HG03196 (cell line): ENCODE data around the gene S1PR3.
"Not testable (repeated sequence)": the region's sequence is repeated elsewhere in the genome, so short reads cannot be mapped to it uniquely, and the experiment has no call there.

Source experiments
- ATAC-seq: cut with Tn5 transposase; IDR thresholded peaks from one replicate; pipeline ENCODE4 v1.9.1; 2021; ENCODE audit not compliant: unreplicated experiment

S1PR3 gene

DNA sequence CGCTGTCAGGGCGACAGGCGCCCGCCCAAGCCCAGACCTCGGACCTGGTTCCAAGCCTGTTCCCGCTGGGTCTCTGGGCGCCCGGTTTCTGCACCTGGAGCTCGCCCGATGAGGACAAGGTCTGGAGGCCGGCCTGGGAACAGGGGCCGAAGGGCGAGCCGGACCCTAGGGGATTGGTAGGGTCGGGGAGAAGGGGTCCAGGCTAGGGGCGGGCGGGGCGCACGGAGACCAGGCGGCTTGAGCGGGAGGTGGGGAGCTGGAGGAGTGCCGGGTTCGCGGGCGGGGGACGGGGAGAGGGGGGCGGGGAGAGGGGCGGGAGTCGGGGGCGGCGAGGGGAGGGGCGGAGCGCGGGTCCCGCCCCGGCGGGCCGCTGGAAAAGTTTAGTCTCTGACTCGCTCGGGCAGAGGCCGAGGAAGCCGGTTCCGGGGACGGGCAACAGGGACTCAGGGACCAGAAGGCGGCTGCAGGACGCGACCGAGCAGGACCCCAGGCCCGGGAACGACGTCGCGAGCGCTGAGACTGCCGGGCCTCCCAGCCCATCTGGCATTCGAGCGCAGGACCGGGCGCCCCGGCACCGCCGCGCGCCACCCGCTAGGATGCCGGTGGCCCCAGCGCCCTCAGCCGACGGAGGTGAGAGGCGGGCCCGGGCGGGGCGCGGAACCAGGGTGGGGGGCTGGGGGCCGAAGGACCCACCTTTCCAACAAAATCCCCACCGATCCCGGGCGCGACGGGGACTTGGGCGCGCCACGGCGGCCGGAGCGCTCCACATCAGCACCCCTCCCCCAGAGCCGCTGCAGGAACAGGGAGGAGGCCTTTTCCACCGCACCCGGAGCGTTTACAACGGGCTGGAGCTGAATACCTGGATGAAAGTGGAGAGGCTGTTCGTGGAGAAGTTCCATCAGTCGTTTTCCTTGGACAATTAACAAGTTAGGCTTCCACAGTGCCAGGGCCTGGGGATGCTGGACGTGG, at the start of gene S1PR3:
S1PR3 (plus strand) TSS at position 403 of the 969 bp plus-strand sequence. CDS start 9,733 bp downstream, outside the sequence.
- ATAC-seq = no peak

- ATAC-seq = not testable (repeated sequence)
Observed at GRCh38 chr9:88941586-88941985, 49.7 kb upstream of the S1PR3 start.

DNA sequence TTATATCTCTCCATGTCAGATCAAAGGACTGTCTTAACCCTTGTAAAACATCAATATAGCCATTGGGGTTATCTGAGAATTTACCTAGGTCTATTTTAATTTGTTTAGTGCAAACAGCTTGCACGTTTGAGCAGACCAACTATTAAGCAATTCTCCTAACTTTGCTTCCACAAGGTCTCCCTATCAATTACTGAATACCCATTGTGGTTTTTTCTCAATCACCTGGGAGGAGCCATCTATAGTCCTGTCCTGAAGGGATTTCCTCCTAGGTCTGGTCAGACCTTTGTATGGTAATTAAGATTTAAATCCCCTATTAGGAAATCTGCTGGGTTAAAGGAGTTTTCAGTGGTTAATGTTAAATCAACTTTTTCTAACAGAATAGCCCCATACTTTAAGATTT, 48.9 kb upstream of the S1PR3 start:
- no peak for ATAC-seq

DNA sequence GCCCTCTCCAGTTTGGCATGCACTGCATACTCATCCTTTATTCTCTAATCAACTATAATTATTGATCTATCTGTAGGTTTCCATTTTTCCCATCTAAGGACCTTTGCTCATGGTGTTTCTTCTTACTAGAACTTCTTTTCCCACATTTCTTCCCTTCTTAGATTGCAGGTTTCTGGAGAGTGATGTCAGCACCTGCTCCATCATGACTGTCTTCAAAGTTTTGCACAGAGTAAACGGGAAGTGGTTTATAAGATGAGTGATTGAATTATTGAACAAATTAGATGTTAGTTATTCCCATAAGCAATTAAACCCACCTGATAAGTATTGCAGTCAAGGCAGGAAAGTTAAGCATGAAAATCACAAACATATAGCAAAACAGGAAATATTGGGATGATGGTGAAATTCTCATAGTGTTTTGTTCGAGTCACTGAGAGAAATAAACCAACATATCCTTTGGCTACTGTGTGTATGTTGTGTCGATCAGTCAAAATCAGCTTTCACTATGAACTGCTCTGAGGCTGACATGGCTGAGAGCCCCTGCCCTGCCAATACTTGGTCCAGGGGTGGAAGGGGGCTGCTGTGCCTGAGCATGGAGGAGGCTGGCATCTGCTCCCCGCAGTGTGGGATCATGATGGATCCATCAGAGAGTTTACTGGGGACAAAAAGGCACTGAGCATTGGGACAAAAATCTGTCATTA, 45.5 kb upstream of the S1PR3 start:
- ATAC-seq = no peak

DNA sequence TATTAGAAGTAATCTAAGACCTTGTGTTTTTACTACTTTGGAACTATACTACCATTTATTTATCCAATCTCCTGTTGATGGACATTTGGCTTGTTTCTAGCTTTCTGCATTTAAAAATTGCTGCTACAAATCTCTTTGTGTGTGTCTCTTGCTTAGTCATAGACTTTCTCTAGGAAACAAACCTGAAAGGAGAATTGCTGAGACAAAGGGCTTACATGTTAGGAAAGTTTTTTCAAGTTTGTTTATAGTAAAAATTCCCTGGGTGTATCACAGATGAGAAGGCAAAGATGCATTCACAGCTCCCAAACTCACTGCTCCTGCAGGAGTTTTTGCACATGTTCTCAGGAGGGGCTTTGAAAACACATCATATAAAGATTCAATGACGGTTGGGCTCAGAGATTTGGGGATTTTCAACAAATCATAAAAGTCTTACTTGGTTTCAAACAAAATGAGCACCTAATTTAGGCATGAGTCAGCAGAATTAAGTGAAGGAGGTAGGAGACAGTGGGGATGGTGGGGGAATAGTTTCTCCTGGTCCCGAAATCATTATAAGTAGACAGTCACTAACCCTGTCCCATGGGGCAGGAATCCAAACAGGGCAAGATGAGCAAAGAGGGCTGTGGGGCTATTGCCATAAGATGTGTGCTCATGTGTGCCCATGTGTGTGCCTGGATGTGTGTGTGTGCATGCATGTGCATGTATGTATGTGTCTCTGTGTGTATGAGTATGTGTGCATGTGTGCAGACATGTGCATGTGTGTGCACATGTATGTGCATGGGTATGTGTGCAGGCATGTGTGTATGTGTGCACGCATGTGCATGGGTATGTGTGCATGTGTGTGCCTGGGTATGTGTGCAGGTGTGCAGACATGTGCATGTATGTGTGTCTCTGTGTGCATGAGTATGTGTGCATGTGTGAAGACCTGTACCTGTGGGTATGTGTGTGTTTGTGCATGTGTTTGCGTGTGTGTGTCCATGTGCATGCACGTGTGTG, 43.4 kb upstream of the S1PR3 start:
- ATAC-seq = no peak

GRCh38 chr9:88949425-88949824, 41.8 kb upstream of the S1PR3 start:
- ATAC-seq = no peak

- ATAC-seq = no peak
Observed at GRCh38 chr9:88949961-88950340, 41.3 kb upstream of the S1PR3 start.

DNA sequence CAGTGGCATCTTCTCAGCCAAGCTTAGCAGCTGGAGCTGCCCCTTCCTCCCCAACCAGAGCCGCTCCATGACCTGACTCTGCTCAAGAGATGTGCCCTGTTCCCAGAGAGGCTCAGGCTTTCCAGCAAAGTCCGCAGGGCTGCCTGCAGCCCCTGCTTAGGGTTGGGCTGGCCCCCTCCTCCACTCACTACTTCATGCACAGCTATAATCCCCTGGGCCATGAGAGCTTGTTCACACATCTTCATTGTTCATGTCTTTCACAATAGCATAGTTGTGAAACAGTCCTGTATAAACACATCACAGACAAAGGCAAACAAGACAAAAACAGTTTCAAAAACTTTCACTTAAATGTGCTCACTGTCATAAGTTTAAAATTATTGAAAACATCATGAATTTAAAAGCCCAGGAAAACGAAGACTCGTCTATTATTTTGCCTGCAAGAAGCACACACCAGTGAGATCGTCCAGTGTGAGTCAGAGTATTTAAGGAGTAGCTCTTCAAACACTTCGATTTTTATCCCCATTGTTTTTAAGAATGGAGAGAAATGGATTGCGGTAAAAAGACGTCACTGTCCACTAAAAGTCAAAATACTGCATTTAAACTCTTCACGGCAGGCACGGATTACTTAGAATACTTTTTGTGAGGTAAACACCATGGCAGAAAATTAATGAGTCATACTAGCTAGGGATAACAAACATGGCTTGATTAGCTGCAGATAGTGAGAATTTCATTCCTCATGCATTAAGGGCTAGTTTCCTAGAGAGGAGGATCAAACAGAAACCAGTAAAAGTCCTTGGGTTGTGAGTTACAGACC, 40.7 kb upstream of the S1PR3 start:
- ATAC-seq = no peak

- ATAC-seq = no peak
Observed at GRCh38 chr9:88951155-88951542, 40.1 kb upstream of the S1PR3 start.

DNA sequence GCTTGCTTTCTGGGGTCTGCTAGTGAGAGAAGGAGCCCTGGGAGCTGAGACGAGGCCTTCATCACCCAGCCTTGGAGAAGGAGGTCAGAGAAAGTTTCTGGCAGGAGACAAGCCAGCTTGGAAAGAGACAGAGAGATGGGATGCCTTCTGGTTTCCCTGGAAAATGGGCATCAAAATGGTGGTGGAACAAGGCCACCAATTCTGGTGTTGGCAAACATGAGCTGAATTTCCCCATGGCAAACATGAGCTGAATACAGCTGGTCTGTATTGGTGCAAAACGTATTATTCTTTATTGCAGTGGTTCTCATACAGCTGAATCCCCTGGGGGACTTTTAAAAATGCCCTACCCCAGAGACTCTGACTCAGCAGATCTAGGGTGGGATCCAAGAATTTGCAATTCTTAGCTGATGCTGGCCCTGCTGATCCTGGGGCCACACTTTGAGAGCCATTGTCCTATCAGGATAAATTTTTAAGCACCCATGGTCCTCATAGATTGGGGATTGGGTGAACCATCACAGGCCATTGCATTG, 39.1 kb upstream of the S1PR3 start:
- ATAC-seq = no peak

- ATAC-seq = no peak
Observed at GRCh38 chr9:88952976-88953375, 38.3 kb upstream of the S1PR3 start.

DNA sequence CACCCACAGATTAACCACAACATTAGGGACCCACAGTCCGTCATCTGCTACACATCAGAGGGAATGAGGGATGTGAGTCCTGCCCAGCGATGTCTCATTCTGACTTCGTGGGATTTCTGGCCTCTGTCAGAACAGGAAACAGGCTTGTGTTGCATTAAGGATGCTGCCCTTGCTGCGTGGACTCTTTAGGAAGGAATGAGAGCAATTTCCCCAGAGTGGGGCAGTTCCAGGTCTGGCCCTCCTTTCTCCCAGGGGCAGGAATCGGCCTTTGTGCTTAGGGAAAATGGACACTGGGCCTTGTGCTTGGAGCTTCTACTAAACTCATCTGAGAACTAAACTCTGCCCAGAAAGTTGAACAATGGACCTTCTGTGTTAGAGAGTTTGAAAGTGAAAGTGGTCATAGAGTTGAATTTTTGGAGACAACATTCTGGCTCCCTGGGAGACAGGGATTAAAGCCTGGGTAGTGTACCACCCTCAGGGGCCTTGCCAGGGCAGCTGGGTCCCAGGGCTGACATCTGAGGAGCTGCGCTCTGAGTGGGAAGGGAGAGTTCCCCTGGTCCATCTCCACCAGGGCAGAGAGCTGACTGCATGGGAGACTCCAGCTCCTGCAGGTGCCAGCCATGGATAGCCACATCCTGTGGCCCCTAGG, 37.8 kb upstream of the S1PR3 start:
- ATAC-seq = no peak

DNA sequence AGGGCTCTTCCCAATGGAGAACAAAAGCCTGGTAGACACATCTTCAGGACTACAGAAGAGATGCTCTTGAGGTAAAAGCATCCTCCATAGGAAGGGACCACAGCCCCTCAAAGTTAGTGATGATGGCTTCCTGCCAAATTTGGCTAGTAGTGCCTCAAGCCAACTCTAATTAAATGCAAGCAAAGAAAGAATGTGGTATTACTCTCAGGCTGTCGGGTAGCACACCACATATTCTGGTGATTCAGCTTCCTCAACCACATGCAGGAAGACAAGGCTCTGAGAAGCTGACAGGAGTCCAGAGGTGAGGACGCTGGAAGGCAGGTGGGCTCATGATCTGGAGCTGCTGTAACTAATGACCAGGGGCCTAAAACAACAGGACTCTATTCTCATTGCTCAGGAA, 37.2 kb upstream of the S1PR3 start:
- no peak for ATAC-seq

DNA sequence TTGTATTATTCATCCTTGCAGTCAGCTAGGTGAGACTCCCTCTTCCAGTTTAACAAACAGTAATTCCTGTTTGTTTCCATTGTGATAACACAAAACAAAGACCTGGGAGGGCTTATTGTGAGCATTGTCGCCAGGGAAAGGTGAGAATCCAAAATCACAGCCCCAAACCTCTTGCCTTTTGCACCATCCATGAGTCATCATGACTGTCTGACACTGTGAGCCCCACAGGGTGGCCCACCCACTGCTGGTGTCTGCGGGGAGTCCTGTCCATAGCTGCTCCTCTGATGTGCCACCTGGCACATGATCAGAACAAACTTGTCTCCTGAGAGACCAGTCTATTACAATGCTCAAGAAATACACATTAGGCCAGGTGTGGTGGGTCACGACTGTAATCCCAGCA, 33.7 kb upstream of the S1PR3 start:
- no peak for ATAC-seq

DNA sequence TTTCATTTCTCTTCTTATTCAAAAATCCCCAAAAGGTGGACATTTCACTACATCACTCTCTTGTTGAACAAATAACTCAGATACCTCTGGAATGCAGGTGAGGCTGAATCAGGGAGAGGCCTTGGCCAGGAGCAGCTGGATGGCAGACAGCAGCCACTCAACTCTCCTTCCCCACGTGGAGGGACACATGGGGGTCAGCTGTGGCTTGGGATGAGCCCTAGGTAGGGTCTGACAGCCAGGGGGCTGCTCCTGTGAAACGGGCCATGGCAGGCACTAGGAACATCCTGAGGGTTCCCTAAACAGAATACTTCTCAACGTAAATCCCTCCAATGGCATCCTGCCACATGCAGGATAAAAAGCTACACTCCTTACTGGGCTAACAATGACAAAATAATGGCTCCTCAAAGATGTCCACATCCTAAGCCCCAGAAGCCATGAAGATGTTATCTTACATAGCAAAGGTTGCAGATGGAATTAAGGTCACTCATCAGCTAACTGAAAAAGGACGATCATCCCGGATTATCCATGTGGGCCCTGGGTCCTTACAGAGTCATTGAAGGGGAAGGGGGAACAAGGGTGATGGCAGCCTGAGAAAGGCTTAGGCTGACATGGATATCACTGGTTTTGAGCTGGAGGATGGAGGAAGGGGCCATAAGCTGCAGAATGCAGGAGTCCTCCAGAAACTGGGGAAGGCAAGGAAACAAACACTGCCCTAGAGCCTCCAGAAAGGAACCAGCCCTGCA, 31.4 kb upstream of the S1PR3 start:
- no peak for ATAC-seq

DNA sequence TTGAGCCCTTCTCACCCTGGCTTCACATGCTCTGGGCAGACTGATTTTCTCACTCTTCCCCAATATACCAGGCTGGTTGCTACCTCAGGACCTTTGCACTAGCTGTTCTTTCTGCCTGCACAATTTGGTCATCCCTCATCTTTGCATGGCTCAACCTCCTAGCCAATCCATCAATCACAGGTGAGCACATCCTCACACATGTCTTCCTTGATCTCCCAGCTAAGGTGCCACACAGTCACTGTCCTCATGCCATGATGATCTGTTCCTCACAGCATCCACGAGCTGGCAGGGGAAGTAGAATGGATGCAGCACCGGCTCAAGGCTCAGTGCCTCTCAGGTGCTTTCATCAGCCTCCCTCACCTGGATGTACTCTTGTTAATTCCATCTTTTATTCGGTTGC, 30.6 kb upstream of the S1PR3 start:
- ATAC-seq = no peak

DNA sequence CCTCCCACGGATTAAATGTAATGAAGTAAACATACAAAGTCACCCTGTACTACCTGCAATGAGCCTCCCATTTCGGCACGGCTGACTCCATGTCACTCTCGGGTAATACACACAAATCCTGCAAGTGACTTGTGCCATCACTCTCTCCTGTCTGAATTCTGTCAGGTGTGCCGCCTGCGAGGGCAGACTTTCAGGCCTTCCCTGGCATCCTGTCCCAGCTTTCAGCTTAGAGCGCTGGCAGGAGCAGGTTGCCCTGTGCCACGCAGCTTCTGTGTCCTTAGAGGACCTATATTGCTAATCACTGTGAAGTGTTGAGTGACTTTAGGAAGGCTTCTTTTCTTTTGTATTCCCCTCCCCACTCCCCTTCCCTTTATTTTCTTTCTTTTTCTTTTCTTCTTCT, 25.8 kb upstream of the S1PR3 start:
- ATAC-seq = no peak

- no peak for ATAC-seq
Observed at GRCh38 chr9:88966894-88967676, 24.2 kb upstream of the S1PR3 start.
